Measurements from ENCODE around the gene CLCNKA. TPM values are rescaled to one million over a fixed set of nuclear protein-coding genes. Genes with fewer than 3 reads are reported as not detected.
A peak's percentile ranks its signal among the peaks of the same experiment; 100 is the strongest.

CLCNKA gene
- total RNA-seq, 1 experiment from 2014 or later = not detected

GRCh38 chr1:16006010-16006409 is 15.8 kb upstream of the CLCNKA start:
- H4K20me1 ChIP-seq (ENCODE audit: insufficient read depth, low read depth, low read length) = no peaks in the 10 kb centered on the region
- H2AFZ ChIP-seq (ENCODE audit: low read length) = no peak overlapping the region
- H3K27me3 ChIP-seq (ENCODE audit: low read length) = no peaks in the 10 kb centered on the region
- H3K4me3 ChIP-seq (ENCODE audit: low read length) = no peak overlapping the region
- H3K79me2 ChIP-seq (ENCODE audit: low read length) = no peaks in the 10 kb centered on the region
- no peak for DNase-seq
- H3K9me2 ChIP-seq (replicated peaks; ENCODE audit: insufficient read depth, low read length) = no peaks in the 10 kb centered on the region
- H3K36me3 ChIP-seq (ENCODE audit: insufficient read depth, low read length) = no peaks in the 10 kb centered on the region
- H3K9ac ChIP-seq (ENCODE audit: low read length) = no peak overlapping the region
- peaks cover 22% of the 10 kb centered on the region for H3K4me1 ChIP-seq (ENCODE audit: low read length)
- no peak overlapping the region for H3K4me2 ChIP-seq (ENCODE audit: low read depth, low read length, poor library complexity, severe bottlenecking)
- H3K27ac ChIP-seq (ENCODE audit: low read length) = no peak overlapping the region
- no peaks in the 10 kb centered on the region for H3K9me3 ChIP-seq (ENCODE audit: low read length)

GRCh38 chr1:16006552-16007485 is 15.0 kb upstream of the CLCNKA start:
- Histone ChIP-seq H3K9me3 (ENCODE audit: low read length) (no peaks in the 10 kb centered on the region), H3K9me2 (replicated peaks; ENCODE audit: insufficient read depth, low read length) (no peaks in the 10 kb centered on the region), H3K9ac (ENCODE audit: low read length) (no peak overlapping the region), H3K36me3 (ENCODE audit: insufficient read depth, low read length) (no peaks in the 10 kb centered on the region), H3K4me2 (ENCODE audit: low read depth, low read length, poor library complexity, severe bottlenecking) (no peak overlapping the region), H2AFZ (ENCODE audit: low read length) (no peak overlapping the region; the same call in 1 of the 2 replicates), H3K27ac (ENCODE audit: low read length) (no peak overlapping the region), H3K4me3 (ENCODE audit: low read length) (no peak overlapping the region), H3K4me1 (ENCODE audit: low read length) (peaks cover 22% of the 10 kb centered on the region), H4K20me1 (ENCODE audit: insufficient read depth, low read depth, low read length) (no peaks in the 10 kb centered on the region), H3K79me2 (ENCODE audit: low read length) (no peaks in the 10 kb centered on the region), H3K27me3 (ENCODE audit: low read length) (no peaks in the 10 kb centered on the region)
- DNase-seq = peak; percentile 60

GRCh38 chr1:16007671-16008341 is 14.0 kb upstream of the CLCNKA start:
- Histone ChIP-seq H3K9me2 (replicated peaks; ENCODE audit: insufficient read depth, low read length) (no peaks in the 10 kb centered on the region), H4K20me1 (ENCODE audit: insufficient read depth, low read depth, low read length) (no peaks in the 10 kb centered on the region), H3K4me2 (ENCODE audit: low read depth, low read length, poor library complexity, severe bottlenecking) (no peak overlapping the region), H3K9ac (ENCODE audit: low read length) (no peak overlapping the region), H3K27me3 (ENCODE audit: low read length) (no peaks in the 10 kb centered on the region), H3K36me3 (ENCODE audit: insufficient read depth, low read length) (no peaks in the 10 kb centered on the region), H3K27ac (ENCODE audit: low read length) (no peak overlapping the region), H3K4me3 (ENCODE audit: low read length) (no peak overlapping the region), H3K79me2 (ENCODE audit: low read length) (no peaks in the 10 kb centered on the region), H2AFZ (ENCODE audit: low read length) (no peak overlapping the region), H3K4me1 (ENCODE audit: low read length) (peaks cover 26% of the 10 kb centered on the region), H3K9me3 (ENCODE audit: low read length) (no peaks in the 10 kb centered on the region)
- no peak for DNase-seq

- Histone ChIP-seq H3K36me3 (ENCODE audit: insufficient read depth, low read length) (no peaks in the 10 kb centered on the region), H3K27me3 (ENCODE audit: low read length) (no peaks in the 10 kb centered on the region), H3K9me3 (ENCODE audit: low read length) (no peaks in the 10 kb centered on the region), H4K20me1 (ENCODE audit: insufficient read depth, low read depth, low read length) (no peaks in the 10 kb centered on the region), H3K4me3 (ENCODE audit: low read length) (no peak overlapping the region), H2AFZ (ENCODE audit: low read length) (no peak overlapping the region), H3K4me1 (ENCODE audit: low read length) (peaks cover 29% of the 10 kb centered on the region), H3K79me2 (ENCODE audit: low read length) (no peaks in the 10 kb centered on the region), H3K27ac (ENCODE audit: low read length) (no peak overlapping the region), H3K9ac (ENCODE audit: low read length) (no peak overlapping the region), H3K9me2 (replicated peaks; ENCODE audit: insufficient read depth, low read length) (no peaks in the 10 kb centered on the region), H3K4me2 (ENCODE audit: low read depth, low read length, poor library complexity, severe bottlenecking) (no peak overlapping the region)
- peak; percentile 86 for DNase-seq
Observed at GRCh38 chr1:16009030-16009460, 12.8 kb upstream of the CLCNKA start.

GRCh38 chr1:16009678-16010077 is 12.2 kb upstream of the CLCNKA start:
- H2AFZ ChIP-seq (ENCODE audit: low read length) = no peak overlapping the region
- H3K36me3 ChIP-seq (ENCODE audit: insufficient read depth, low read length) = no peaks in the 10 kb centered on the region
- no peak overlapping the region for H3K9ac ChIP-seq (ENCODE audit: low read length)
- no peak overlapping the region for H3K4me2 ChIP-seq (ENCODE audit: low read depth, low read length, poor library complexity, severe bottlenecking)
- H3K9me3 ChIP-seq (ENCODE audit: low read length) = no peaks in the 10 kb centered on the region
- no peaks in the 10 kb centered on the region for H3K27me3 ChIP-seq (ENCODE audit: low read length)
- H4K20me1 ChIP-seq (ENCODE audit: insufficient read depth, low read depth, low read length) = no peaks in the 10 kb centered on the region
- no peak overlapping the region for H3K4me3 ChIP-seq (ENCODE audit: low read length)
- no peak overlapping the region for H3K27ac ChIP-seq (ENCODE audit: low read length)
- DNase-seq = no peak
- H3K79me2 ChIP-seq (ENCODE audit: low read length) = no peaks in the 10 kb centered on the region
- H3K9me2 ChIP-seq (replicated peaks; ENCODE audit: insufficient read depth, low read length) = no peaks in the 10 kb centered on the region
- H3K4me1 ChIP-seq (ENCODE audit: low read length) = peaks cover 31% of the 10 kb centered on the region

GRCh38 chr1:16010837-16011236 is 11.0 kb upstream of the CLCNKA start:
- Histone ChIP-seq H3K9ac (ENCODE audit: low read length) (no peak overlapping the region), H3K79me2 (ENCODE audit: low read length) (no peaks in the 10 kb centered on the region), H3K4me1 (ENCODE audit: low read length) (peaks cover 25% of the 10 kb centered on the region), H3K4me3 (ENCODE audit: low read length) (no peak overlapping the region), H3K9me3 (ENCODE audit: low read length) (no peaks in the 10 kb centered on the region), H3K9me2 (replicated peaks; ENCODE audit: insufficient read depth, low read length) (no peaks in the 10 kb centered on the region), H4K20me1 (ENCODE audit: insufficient read depth, low read depth, low read length) (no peaks in the 10 kb centered on the region), H3K27me3 (ENCODE audit: low read length) (no peaks in the 10 kb centered on the region), H3K27ac (ENCODE audit: low read length) (no peak overlapping the region), H3K36me3 (ENCODE audit: insufficient read depth, low read length) (no peaks in the 10 kb centered on the region), H2AFZ (ENCODE audit: low read length) (no peak overlapping the region), H3K4me2 (ENCODE audit: low read depth, low read length, poor library complexity, severe bottlenecking) (no peak overlapping the region)
- no peak for DNase-seq

- H3K4me3 ChIP-seq (ENCODE audit: low read length) = no peak overlapping the region
- no peaks in the 10 kb centered on the region for H3K9me3 ChIP-seq (ENCODE audit: low read length)
- no peak overlapping the region for H3K4me2 ChIP-seq (ENCODE audit: low read depth, low read length, poor library complexity, severe bottlenecking)
- no peaks in the 10 kb centered on the region for H3K27me3 ChIP-seq (ENCODE audit: low read length)
- H3K9me2 ChIP-seq (replicated peaks; ENCODE audit: insufficient read depth, low read length) = no peaks in the 10 kb centered on the region
- no peak overlapping the region for H3K27ac ChIP-seq (ENCODE audit: low read length)
- no peaks in the 10 kb centered on the region for H3K36me3 ChIP-seq (ENCODE audit: insufficient read depth, low read length)
- no peak overlapping the region for H3K9ac ChIP-seq (ENCODE audit: low read length)
- no peak overlapping the region for H2AFZ ChIP-seq (ENCODE audit: low read length)
- H3K4me1 ChIP-seq (ENCODE audit: low read length) = peaks cover 15% of the 10 kb centered on the region
- no peak for DNase-seq
- H4K20me1 ChIP-seq (ENCODE audit: insufficient read depth, low read depth, low read length) = no peaks in the 10 kb centered on the region
- no peaks in the 10 kb centered on the region for H3K79me2 ChIP-seq (ENCODE audit: low read length)
Observed at GRCh38 chr1:16011936-16012589, 9.8 kb upstream of the CLCNKA start.
